Sigmoid colon (tissue), 7 donors: ENCODE data around the gene CHAC1. TPM values are rescaled to one million over a fixed set of nuclear protein-coding genes. Genes with fewer than 3 reads are reported as not detected.
A peak's percentile ranks its signal among the peaks of the same experiment; 100 is the strongest.

Experiments
- DNase-seq: peaks from one replicate; pipeline ENCODE4 v3.0.0-alpha.2; 2019
- H3K27ac ChIP-seq, 4 donors: fragments of 200-600 bp; sonication (generic); one replicate each; pipeline ENCODE4 v1.5.1; 2016 to 2019; ENCODE audit warnings: mild to moderate bottlenecking in 1 of 4
- H3K27me3 ChIP-seq, 3 donors: fragments of 200-600 bp; sonication (generic); one replicate each; pipeline ENCODE4 v1.5.1; 2019; ENCODE audit warnings: mild to moderate bottlenecking in 1 of 3
- H3K36me3 ChIP-seq, 4 donors: fragments of 200-600 bp; sonication (generic); one replicate each; pipeline ENCODE4 v1.5.1; 2016 to 2019
- H3K4me1 ChIP-seq, 4 donors: fragments of 200-600 bp; sonication (generic); one replicate each; pipeline ENCODE4 v1.5.1; 2017 to 2019
- H3K4me3 ChIP-seq, 4 donors: fragments of 200-600 bp; sonication (generic); one replicate each; pipeline ENCODE4 v1.5.1; 2017 to 2019; ENCODE audit warnings: mild to moderate bottlenecking in 2 of 4, moderate library complexity in 1 of 4
- H3K9me3 ChIP-seq, 4 donors: fragments of 200-600 bp in 3 of 4; sonication (generic) in 3 of 4; one replicate each; pipeline versions ENCODE4 v1.5.1 to v1.6.1; 2013 to 2019
- EP300 ChIP-seq, 4 donors: sonication (generic); formaldehyde crosslinking; IDR thresholded peaks; one replicate each; pipeline ENCODE4 v1.6.1; 2017; ENCODE audit warnings: antibody characterized with exemption in 4 of 4
- POLR2A ChIP-seq, 2 donors: fragments of 450-650 bp; IDR thresholded peaks; one replicate each; pipeline ENCODE4 v1.6.1; 2016; ENCODE audit warnings: antibody characterized with exemption in 2 of 2, mild to moderate bottlenecking in 2 of 2, moderate library complexity in 2 of 2
- POLR2AphosphoS5 ChIP-seq, 4 donors: sonication (generic); formaldehyde crosslinking; IDR thresholded peaks; one replicate each; pipeline ENCODE4 v1.6.1; 2017; ENCODE audit warnings: antibody characterized with exemption in 4 of 4
- WGBS, 2 donors: extraction: QIAGEN DNeasy Blood & Tissue Kit; methylation state at CpG; one replicate each; pipeline ENCODE4 v1.1.7; 2013; 5-methylcytosine and 5-hydroxymethylcytosine counted together
- intact Hi-C: fragments of 100-400 bp; cut with DNase I; formaldehyde crosslinking; loops from one replicate; pipeline ENCODE4 v1.15.1; 2023
- polyA plus RNA-seq, 3 donors: library from polyadenylated mRNA; stranded (reverse); fragments of 200-250 nt; gene quantifications; one replicate each; pipeline ENCODE4 v1.2.3, GENCODE V29; 2013
- total RNA-seq, 4 donors: library from RNA; depleted of rRNA; stranded (reverse); fragments of >200 nt; gene quantifications; one replicate each; pipeline ENCODE4 v1.1.0, GENCODE V29; 2016
- TF ChIP-seq, protein P1 (sequence below), 4 experiments: fragments of 450-650 bp in 3 of 4; fragments of 200-600 bp in 1 of 4; IDR thresholded peaks; one replicate each; pipeline ENCODE4 v1.5.1; 2016 to 2019; ENCODE audit warnings: antibody characterized with exemption in 4 of 4, mild to moderate bottlenecking in 3 of 4, moderate library complexity in 2 of 4
- donor health status: healthy with polysubstance abuse.
- donor health status: Bipolar disorder and iron deficiency.
- donor health status: healthy.

CHAC1 gene
- total and polyA plus RNA-seq, 7 donors, result 0.66 to 31.4 (median 3.0) TPM

GRCh38 chr15:40929660-40930429 lies 23.4 kb upstream of the CHAC1 start:
- TF ChIP-seq EP300 (IDR thresholded peaks at IDR 0.05) (no peak), POLR2AphosphoS5 (IDR thresholded peaks at IDR 0.05) (no peak), POLR2A (IDR thresholded peaks at IDR 0.05) (no peak)
- TF ChIP-seq, protein P1, sequence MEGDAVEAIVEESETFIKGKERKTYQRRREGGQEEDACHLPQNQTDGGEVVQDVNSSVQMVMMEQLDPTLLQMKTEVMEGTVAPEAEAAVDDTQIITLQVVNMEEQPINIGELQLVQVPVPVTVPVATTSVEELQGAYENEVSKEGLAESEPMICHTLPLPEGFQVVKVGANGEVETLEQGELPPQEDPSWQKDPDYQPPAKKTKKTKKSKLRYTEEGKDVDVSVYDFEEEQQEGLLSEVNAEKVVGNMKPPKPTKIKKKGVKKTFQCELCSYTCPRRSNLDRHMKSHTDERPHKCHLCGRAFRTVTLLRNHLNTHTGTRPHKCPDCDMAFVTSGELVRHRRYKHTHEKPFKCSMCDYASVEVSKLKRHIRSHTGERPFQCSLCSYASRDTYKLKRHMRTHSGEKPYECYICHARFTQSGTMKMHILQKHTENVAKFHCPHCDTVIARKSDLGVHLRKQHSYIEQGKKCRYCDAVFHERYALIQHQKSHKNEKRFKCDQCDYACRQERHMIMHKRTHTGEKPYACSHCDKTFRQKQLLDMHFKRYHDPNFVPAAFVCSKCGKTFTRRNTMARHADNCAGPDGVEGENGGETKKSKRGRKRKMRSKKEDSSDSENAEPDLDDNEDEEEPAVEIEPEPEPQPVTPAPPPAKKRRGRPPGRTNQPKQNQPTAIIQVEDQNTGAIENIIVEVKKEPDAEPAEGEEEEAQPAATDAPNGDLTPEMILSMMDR (IDR thresholded peaks at IDR 0.05), result no peak
- H3K27me3 ChIP-seq, result peaks cover 66 to 90% (median 84%) of the 10 kb centered on the region in 3 donors
- intact Hi-C loops, result no loop called here
- H3K9me3 ChIP-seq, result no peaks in the 10 kb centered on the region
- peaks cover 0 to 58% (median 56%) of the 10 kb centered on the region in 4 donors for H3K4me1 ChIP-seq
- peak overlapping the region in 3 of 4 donors; percentile 34 to 47 (median 40) for H3K27ac ChIP-seq
- WGBS, 2 donors, result 1% methylated on average over 56 of the region's 56 CpGs
- no peaks in the 10 kb centered on the region for H3K36me3 ChIP-seq
- peak overlapping the region; percentile 17 to 52 (median 48) for H3K4me3 ChIP-seq
- DNase-seq, result no peak

DNA sequence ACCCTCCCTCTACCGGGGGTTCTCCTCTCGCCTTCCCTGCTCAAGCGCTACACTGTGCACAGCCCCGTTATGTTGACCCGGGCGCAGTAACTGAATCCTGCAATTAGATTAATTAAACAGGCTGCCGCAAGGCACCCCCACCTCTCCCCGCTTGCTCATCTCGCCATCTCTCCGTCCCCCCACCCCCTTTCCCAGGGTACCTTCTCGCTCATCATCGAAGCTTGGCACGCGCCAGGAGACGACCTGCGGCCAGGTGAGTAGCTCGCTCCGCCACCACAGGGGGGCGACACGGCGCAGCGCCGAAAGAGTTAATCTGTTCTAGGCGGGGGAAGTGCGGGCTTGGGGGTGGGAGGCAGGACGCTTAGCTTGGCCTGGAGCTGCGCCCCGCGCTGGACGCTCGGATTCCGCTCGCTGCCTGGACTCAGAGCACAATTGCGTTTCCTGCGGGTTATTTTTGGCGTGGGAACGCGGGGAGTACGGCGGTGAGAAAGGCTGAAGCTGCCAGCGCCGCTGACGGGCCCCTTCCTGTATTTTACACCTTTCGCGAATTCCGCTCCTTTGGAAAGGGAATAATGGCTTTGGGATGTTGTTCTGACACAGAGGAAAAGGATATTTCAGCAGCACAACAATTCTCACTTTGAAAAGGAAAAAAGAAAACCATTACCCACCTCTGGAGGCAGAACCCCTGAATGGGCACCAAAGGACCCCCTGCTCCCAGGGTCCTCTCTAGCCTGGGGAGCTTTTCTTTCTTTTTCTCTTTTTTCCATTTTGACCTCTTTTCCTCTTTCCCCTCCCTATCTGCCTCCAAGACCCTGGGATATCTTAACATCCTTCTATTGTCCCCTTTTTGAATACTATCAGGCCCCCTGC lies 22.6 kb upstream of the CHAC1 start:
- Histone ChIP-seq H3K4me1 (peaks cover 0 to 56% (median 53%) of the 10 kb centered on the region in 4 donors), H3K27ac (peak overlapping the region in 3 of 4 donors; percentile 34 to 47 (median 40)), H3K4me3 (peak overlapping the region; percentile 17 to 52 (median 48)), H3K36me3 (no peaks in the 10 kb centered on the region), H3K9me3 (no peaks in the 10 kb centered on the region), H3K27me3 (peaks cover 60 to 84% (median 78%) of the 10 kb centered on the region in 3 donors)
- 0 to 1% methylated on average over 46 of the region's 46 CpGs for WGBS, 2 donors
- peak in 1 of 4 donors; percentile 8 for TF ChIP-seq POLR2AphosphoS5 (IDR thresholded peaks at IDR 0.05)
- no peak for TF ChIP-seq EP300 (IDR thresholded peaks at IDR 0.05)
- TF ChIP-seq, protein P1 (IDR thresholded peaks at IDR 0.05), result peak in 1 of 4 experiments; percentile 35
- no peak for TF ChIP-seq POLR2A (IDR thresholded peaks at IDR 0.05)
- no peak for DNase-seq
- intact Hi-C loops, result no loop called here

DNA sequence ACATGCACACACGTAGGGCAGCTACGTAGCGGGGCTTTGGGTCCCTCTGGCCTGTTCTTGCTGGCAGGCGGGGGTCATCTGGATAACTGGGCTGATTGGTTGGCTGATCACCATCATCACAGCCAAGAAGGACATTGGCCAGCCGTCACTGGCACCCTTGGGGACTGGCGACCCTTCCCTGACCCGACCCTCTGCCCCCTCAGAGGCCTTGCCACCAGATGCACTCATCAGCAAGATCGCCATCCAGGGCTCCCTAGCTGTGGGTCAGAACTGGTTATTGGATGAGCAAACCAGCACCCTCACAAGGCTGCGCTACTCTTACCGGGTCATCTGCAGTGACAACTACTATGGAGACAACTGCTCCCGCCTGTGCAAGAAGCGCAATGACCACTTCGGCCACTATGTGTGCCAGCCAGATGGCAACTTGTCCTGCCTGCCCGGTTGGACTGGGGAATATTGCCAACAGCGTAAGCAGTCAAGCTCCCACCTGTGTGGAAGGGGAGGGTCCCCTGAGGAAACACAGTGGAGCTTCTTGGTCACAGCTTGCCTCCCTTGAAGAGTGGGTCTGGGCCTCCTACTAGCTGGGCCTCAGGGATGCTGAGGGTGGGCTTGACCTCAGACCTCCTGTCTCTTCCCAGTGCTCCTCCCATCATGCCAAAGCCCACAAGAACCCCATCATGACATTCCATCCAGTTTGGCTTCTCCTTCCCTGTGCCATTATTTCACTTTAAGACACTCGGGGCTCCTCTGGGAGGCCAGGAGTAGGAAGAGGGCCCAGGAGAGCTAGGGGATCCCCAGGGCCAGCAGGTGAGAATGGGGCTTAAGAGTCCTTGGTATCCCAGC lies 21.8 kb upstream of the CHAC1 start:
- WGBS, 2 donors, result 19 to 63% methylated on average over 16 of the region's 16 CpGs
- Histone ChIP-seq H3K9me3 (no peaks in the 10 kb centered on the region), H3K27me3 (peaks cover 52 to 75% (median 70%) of the 10 kb centered on the region in 3 donors), H3K4me1 (peaks cover 0 to 48% (median 44%) of the 10 kb centered on the region in 4 donors), H3K27ac (peak overlapping the region in 3 of 4 donors; percentile 5 to 34 (median 16)), H3K4me3 (peak overlapping the region in 3 of 4 donors; percentile 46 to 52 (median 51)), H3K36me3 (no peaks in the 10 kb centered on the region)
- TF ChIP-seq POLR2AphosphoS5 (IDR thresholded peaks at IDR 0.05), result no peak
- TF ChIP-seq POLR2A (IDR thresholded peaks at IDR 0.05), result no peak
- no peak for TF ChIP-seq EP300 (IDR thresholded peaks at IDR 0.05)
- TF ChIP-seq, protein P1 (IDR thresholded peaks at IDR 0.05), result no peak
- intact Hi-C loops, result no loop called here
- DNase-seq, result no peak

DNA sequence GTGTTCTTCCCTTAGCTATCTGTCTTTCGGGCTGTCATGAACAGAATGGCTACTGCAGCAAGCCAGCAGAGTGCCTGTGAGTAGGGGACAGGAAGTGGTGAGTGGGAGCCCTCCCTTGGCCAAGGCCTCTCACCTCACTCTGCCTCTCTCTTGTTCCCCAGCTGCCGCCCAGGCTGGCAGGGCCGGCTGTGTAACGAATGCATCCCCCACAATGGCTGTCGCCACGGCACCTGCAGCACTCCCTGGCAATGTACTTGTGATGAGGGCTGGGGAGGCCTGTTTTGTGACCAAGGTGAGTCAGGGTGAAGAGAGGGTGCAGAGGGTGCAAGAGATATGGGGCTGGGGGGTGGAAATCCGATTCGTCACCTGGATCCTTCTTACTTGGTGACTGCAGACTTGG lies 21.1 kb upstream of the CHAC1 start:
- Histone ChIP-seq H3K4me3 (peak overlapping the region in 1 of 4 donors; percentile 1), H3K4me1 (peaks cover 0 to 42% (median 40%) of the 10 kb centered on the region in 4 donors), H3K36me3 (no peaks in the 10 kb centered on the region), H3K9me3 (no peaks in the 10 kb centered on the region), H3K27me3 (peaks cover 45 to 69% (median 63%) of the 10 kb centered on the region in 3 donors), H3K27ac (no peak overlapping the region)
- no peak for DNase-seq
- intact Hi-C loops, result no loop called here
- TF ChIP-seq POLR2A (IDR thresholded peaks at IDR 0.05) (no peak), POLR2AphosphoS5 (IDR thresholded peaks at IDR 0.05) (no peak), EP300 (IDR thresholded peaks at IDR 0.05) (no peak)
- TF ChIP-seq, protein P1 (IDR thresholded peaks at IDR 0.05), result no peak
- 15 to 48% methylated on average over 8 of the region's 8 CpGs for WGBS, 2 donors
